HEK293T (cell line): ENCODE data around the gene PITPNM2.

Experiments
- CTCF ChIA-PET: fragments of 350-600 bp; formaldehyde crosslinking; extraction: SDS; loops from one replicate; lab custom pipeline; 2021; ENCODE audit warnings: antibody characterized with exemption, inconsistent platforms; lab: Yijun Ruan, JAX
- POLR2A ChIA-PET: fragments of 350-600 bp; formaldehyde crosslinking; extraction: SDS; loops from one replicate; lab custom pipeline; 2020; ENCODE audit warnings: antibody characterized with exemption, inconsistent platforms; lab: Yijun Ruan, JAX
- DNase-seq: peaks from one replicate; pipeline ENCODE4 v3.0.0; 2012; ENCODE audit warnings: mixed read lengths; ENCODE audit errors: extremely low spot score
- ARNT ChIP-seq: fragments of 450-650 bp; IDR thresholded peaks from 2 replicates; pipeline ENCODE4 v1.6.1; 2017; ENCODE audit warnings: mild to moderate bottlenecking
- BHLHE40 ChIP-seq: fragments of 450-650 bp; IDR thresholded peaks from 2 replicates; pipeline ENCODE4 v1.6.1; 2016; ENCODE audit warnings: mild to moderate bottlenecking, moderate library complexity, borderline replicate concordance
- CTBP1 ChIP-seq: fragments of 450-650 bp; IDR thresholded peaks from 2 replicates; pipeline ENCODE4 v1.6.1; 2016; ENCODE audit warnings: borderline replicate concordance
- ELF4 ChIP-seq: fragments of 450-650 bp; IDR thresholded peaks from 2 replicates; pipeline ENCODE4 v1.6.1; 2017; ENCODE audit warnings: antibody characterized with exemption
- FOXA1 ChIP-seq: fragments of 450-650 bp; IDR thresholded peaks from 2 replicates; pipeline ENCODE4 v1.6.1; 2016; ENCODE audit warnings: mild to moderate bottlenecking
- FOXK2 ChIP-seq: fragments of 450-650 bp; IDR thresholded peaks from 2 replicates; pipeline ENCODE4 v1.6.1; 2016; ENCODE audit warnings: mild to moderate bottlenecking
- FOXM1 ChIP-seq: fragments of 450-650 bp; IDR thresholded peaks from 2 replicates; pipeline ENCODE4 v1.6.1; 2017; ENCODE audit warnings: mild to moderate bottlenecking, borderline replicate concordance
- HDGF ChIP-seq: fragments of 450-650 bp; IDR thresholded peaks from 2 replicates; pipeline ENCODE4 v1.6.1; 2017; ENCODE audit warnings: antibody characterized with exemption, borderline replicate concordance
- L3MBTL2 ChIP-seq: fragments of 450-650 bp; conservative IDR thresholded peaks from 2 replicates; pipeline ENCODE4 v1.6.1; 2016; ENCODE audit warnings: mild to moderate bottlenecking
- LEF1 ChIP-seq: fragments of 450-650 bp; IDR thresholded peaks from 2 replicates; pipeline ENCODE4 v1.6.1; 2017; ENCODE audit warnings: mild to moderate bottlenecking, borderline replicate concordance
- NFRKB ChIP-seq: fragments of 450-650 bp; IDR thresholded peaks from 2 replicates; pipeline ENCODE4 v1.6.1; 2016; ENCODE audit warnings: mild to moderate bottlenecking, moderate library complexity
- SP1 ChIP-seq: fragments of 450-650 bp; IDR thresholded peaks from 2 replicates; pipeline ENCODE4 v1.6.1; 2017
- SUZ12 ChIP-seq: fragments of 450-650 bp; IDR thresholded peaks from 2 replicates; pipeline ENCODE4 v1.6.1; 2016; ENCODE audit warnings: mild to moderate bottlenecking
- TARDBP ChIP-seq: fragments of 450-650 bp; IDR thresholded peaks from 2 replicates; pipeline ENCODE4 v1.6.1; 2016
- ZNF384 ChIP-seq: fragments of 450-650 bp; IDR thresholded peaks from 2 replicates; pipeline ENCODE4 v1.6.1; 2016
- TF ChIP-seq, protein P1 (sequence below): fragments of 450-650 bp; IDR thresholded peaks from 2 replicates; pipeline ENCODE4 v1.6.1; 2016

Gene PITPNM2

DNA sequence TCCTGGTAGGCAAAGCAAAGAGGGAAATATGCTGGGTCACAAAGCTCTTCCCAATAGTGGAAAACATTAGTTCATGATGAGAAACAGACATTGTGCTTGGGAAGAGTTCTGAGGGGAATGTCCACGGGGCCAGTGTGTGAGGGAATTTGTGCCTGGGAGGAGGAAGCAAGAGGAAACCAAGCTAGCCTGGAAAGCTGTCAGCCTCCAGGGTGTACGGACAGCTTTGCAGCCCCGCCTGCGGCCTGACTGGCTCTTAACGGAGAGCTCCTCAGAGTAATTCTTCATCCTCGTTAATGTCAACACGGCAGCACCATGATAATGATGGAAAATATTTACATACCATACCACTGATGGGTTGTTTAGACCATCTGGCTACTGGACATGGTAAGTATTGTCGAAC, 32.4 kb downstream of the PITPNM2 start:
- POLR2A ChIA-PET, result no interaction called here
- CTCF ChIA-PET, result interaction anchor here (0.6 kb wide), 1 partner anchor 63 kb away, joined by 3 read pairs; no protein-coding TSS in a partner anchor
- no peak for TF ChIP-seq L3MBTL2
- no peak for DNase-seq

DNA sequence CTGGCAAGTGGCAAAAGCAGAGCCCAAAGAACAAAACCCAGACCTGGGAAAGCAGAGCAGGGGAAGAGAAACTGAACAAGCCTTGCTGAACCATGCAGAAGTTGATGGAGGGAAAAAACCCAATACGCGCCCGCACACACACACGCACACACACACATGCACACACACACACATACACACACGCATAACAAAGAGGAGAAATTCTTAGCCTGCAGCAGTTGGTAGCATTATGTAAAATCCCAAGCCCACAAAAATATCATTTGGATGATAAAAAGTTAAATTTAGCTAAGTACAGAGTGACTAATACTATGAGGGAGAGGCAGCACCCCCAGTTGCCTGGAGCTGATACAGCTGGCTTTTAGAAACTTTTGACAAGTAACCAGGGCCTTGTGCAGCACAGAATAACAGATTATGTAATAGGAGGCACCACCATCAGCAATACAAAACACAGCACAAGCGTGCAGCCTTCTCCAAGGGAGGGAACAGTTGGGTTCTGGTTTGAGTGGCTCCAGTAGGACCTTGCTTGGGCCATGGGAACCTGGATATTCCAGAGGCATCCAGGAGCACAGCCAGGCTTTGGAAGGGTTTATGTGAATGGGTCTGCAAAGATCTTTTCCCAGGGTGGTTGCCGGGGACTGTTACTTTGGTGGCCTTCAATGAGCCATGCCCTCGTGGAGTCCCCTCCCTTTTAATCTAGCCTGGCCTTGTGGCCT, 35.3 kb downstream of the PITPNM2 start:
- ChIA-PET CTCF (no interaction called here), POLR2A (interaction anchor here (1.4 kb wide), 1 partner anchor 20 kb away, joined by 3 read pairs; no protein-coding TSS in a partner anchor)
- TF ChIP-seq NFRKB (no peak), ELF4 (no peak), ARNT (no peak), FOXM1 (no peak), BHLHE40 (no peak), HDGF (no peak), FOXK2 (no peak), TARDBP (no peak), L3MBTL2 (no peak), LEF1 (no peak)
- DNase-seq, result no peak

DNA sequence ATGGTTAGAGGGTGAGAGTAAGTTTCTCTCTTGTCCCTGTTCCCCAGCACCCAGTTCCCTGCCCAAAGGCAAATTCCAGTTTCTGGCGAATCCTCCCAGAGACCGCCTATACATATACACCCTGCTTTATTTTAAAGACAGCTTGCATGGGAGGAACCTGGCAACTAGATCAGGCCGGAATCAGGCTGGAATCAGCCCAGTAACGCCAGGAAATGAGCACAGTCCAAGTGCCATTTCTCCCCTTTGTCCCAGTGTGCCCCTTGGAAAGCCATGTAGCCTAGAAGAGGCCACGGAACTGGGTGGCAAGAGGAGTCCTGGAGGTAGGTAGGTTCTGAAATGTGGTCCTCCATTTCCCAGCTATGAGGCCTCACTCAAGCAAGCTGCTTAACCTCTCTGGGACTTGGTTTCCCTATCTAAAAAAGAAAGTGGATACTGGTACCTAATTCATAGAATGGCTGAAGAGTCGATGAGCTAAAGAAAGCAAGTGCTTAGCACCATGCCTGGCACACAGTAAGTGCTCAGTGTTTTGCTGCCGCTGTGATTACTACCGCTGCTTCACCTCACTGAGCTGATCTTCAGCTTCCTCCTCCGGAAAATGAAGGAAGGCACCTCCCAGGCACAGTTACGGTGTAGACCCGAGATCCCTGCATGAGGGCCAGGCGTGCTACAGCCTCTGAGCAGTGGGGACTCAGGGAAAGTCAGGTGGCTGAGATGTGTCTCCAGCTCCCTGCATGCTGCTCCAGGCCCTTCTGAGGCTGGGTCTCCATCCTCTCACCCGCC, 36.4 kb downstream of the PITPNM2 start:
- DNase-seq, result no peak
- POLR2A ChIA-PET, result interaction anchor here (1.4 kb wide), 1 partner anchor 19 kb away, joined by 3 read pairs; no protein-coding TSS in a partner anchor
- CTCF ChIA-PET, result no interaction called here
- TF ChIP-seq TARDBP (no peak), BHLHE40 (no peak), CTBP1 (no peak)

DNA sequence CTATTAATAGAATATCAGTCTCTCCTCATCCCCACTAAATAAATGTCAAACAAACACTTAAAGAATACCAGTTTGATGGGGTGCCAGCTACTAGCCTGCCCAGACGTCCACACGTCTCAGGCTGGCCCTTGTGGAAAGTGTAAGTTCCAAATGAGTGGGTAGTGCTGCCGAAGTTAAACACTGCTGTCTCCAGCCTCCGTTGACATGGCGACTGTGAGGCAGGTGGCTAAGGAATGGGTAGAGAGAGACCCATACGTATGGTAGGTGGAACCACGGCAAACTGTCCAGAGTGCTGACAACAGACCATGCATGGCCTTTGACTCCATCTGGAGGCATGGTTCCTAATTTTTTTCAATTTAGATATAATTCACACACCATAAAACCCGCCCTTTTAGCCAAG, 37.9 kb downstream of the PITPNM2 start:
- no peak for DNase-seq
- ChIA-PET CTCF (no interaction called here), POLR2A (no interaction called here)
- TF ChIP-seq LEF1 (no peak), FOXA1 (no peak), ARNT (no peak), FOXM1 (no peak), TARDBP (no peak), HDGF (no peak), SP1 (no peak)

DNA sequence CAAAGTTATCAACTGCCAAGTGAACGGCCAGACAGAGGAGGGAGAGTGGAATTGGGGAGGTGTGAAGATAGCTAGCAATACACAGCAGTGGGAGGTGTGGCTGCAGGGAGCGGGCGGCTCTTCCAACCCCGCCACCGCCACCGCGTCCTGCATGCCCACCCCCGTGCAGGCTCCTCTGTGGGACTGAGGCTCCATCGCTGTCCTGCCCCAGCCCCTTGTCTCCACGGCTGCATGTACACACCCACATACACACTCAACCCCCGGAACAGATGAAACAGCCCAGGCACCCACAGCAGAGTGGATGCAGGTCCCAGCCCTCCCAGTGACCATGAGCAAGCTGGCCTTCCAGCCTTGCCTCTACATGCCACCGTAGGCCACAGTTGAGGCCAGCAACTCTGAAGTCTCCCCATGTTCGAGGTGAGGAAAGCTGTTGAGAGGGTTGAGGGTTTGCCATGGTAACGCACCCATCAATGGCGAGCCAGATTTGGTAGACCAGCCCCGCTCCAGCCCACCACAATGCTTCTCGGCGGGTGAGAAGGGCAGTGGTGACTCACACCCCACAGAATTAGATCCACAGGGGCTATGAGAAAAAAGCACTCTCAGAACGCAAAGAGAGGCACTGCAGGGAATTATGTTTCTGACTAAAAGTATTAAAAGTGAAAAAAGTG, 39.3 kb downstream of the PITPNM2 start:
- ChIA-PET CTCF (interaction anchor here (0.9 kb wide), 1 partner anchor 9 kb away, joined by 3 read pairs; no protein-coding TSS in a partner anchor), POLR2A (no interaction called here)
- TF ChIP-seq HDGF (no peak), ZNF384 (no peak), ELF4 (no peak), LEF1 (no peak), FOXK2 (no peak), FOXM1 (no peak), TARDBP (no peak), L3MBTL2 (no peak), BHLHE40 (no peak), SUZ12 (no peak)
- DNase-seq, result no peak

DNA sequence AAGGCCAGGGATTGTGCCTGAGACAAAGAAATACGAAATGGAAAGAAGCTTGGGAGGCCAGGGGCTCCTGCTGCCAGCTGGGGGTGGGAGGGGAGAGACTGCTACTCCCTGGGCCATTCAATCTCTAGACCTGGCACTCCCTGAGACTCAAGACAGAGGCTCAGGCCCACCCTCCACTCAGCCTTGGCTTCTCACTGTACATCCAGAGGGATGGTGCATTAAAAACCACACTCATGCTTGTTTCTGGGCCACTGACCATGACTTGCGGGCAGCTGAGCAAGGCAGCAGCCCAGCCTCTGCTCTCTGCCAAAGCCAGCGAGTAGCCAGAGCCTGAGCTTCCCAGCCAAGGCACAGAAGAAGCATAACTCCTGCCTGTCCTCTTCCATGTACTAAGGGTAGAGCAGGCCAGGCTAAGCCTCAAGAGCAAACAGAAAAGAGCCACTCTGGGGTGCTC, 41.5 kb downstream of the PITPNM2 start:
- CTCF ChIA-PET, result no interaction called here
- POLR2A ChIA-PET, result no interaction called here

DNA sequence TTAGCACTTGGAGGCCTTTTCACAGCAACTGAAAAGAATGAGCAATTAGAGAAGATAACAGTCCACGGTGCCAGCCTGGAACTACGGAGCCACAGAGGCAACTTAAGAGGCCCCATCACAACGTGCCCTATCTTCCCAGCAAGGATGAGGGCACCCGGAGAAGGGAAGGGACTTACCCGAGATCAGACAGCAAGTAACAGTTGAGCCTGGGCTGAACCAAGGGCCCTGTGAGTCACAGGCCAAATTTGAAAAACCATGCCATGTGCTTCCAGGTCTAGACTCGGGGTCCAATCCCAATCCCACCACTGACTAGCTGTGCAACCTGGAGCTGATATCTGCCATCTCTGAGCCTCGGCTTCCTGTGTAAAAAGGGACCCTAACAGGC, 42.2 kb downstream of the PITPNM2 start:
- POLR2A ChIA-PET, result no interaction called here
- DNase-seq, result no peak
- no peak for TF ChIP-seq ZNF384
- TF ChIP-seq, protein P1, sequence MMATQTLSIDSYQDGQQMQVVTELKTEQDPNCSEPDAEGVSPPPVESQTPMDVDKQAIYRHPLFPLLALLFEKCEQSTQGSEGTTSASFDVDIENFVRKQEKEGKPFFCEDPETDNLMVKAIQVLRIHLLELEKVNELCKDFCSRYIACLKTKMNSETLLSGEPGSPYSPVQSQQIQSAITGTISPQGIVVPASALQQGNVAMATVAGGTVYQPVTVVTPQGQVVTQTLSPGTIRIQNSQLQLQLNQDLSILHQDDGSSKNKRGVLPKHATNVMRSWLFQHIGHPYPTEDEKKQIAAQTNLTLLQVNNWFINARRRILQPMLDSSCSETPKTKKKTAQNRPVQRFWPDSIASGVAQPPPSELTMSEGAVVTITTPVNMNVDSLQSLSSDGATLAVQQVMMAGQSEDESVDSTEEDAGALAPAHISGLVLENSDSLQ, result no peak
- CTCF ChIA-PET, result no interaction called here

More for the DNA sequence above, 41.5 kb downstream of the PITPNM2 start:
- no peak for DNase-seq
- TF ChIP-seq FOXK2 (no peak), LEF1 (no peak), SUZ12 (no peak), CTBP1 (no peak), HDGF (no peak), BHLHE40 (no peak), SP1 (no peak), L3MBTL2 (no peak), ARNT (no peak), FOXM1 (no peak), ELF4 (no peak), TARDBP (no peak)
- TF ChIP-seq, protein P1, result no peak
